ENCODE data around the gene NAT8L. TPM values are rescaled to one million over a fixed set of nuclear protein-coding genes. Genes with fewer than 3 reads are reported as not detected.

The NAT8L gene
- total RNA-seq, 2 experiments from 2014 or later: not detected

DNA sequence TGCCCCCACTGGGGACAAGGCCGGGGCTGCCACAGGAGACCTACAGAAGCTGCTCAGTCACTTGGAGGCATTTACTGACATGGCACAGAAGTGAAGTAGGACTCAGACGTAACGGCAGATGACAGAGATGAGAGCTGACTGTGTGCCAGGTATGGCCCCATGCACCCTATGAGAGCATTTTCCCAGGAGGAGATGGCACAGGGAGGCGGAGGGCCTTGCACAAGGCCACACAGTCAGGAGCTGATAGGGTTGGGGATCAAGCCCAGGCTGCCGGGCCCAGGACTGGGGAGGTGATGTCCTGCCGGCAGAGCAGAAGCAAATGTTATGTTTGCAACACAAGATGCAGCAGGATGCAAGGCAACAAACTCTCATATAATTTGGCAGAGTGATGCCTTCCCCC, 34.1 kb downstream of the NAT8L start:
- Histone ChIP-seq H2AFZ (ENCODE audit: low read length) (no peak overlapping the region), H3K79me2 (ENCODE audit: insufficient read depth, low read depth, low read length) (no peaks in the 10 kb centered on the region), H3K9me2 (ENCODE audit: insufficient read depth, low read length) (no peaks in the 10 kb centered on the region), H3K9me3 (ENCODE audit: low read length) (no peaks in the 10 kb centered on the region), H3K4me3 (ENCODE audit: low read depth, low read length, poor library complexity, severe bottlenecking) (no peak overlapping the region), H4K20me1 (ENCODE audit: insufficient read depth, low read length) (no peaks in the 10 kb centered on the region), H3K4me1 (ENCODE audit: insufficient read depth, low read length, poor library complexity, severe bottlenecking) (no peaks in the 10 kb centered on the region), H3K27ac (ENCODE audit: low read depth, low read length, poor library complexity, severe bottlenecking) (no peak overlapping the region), H3K4me2 (ENCODE audit: low read length) (no peak overlapping the region), H3K36me3 (ENCODE audit: insufficient read depth, low read length) (no peaks in the 10 kb centered on the region)
- intact Hi-C loops (cut with micrococcal nuclease; ENCODE audit: unreplicated experiment): no loop called here
- ChIA-PET POLR2A (no interaction called here), CTCF (ENCODE audit: unreplicated experiment) (no interaction called here)
- BruUV-seq (replicated peaks): no TSS peak
- DNase-seq (ENCODE audit: low spot score): no peak
- TF ChIP-seq EZH2phosphoT487 (IDR thresholded peaks at IDR 0.05; ENCODE audit: borderline replicate concordance, low read depth, low read length): no peak
- TF ChIP-seq, protein P1, sequence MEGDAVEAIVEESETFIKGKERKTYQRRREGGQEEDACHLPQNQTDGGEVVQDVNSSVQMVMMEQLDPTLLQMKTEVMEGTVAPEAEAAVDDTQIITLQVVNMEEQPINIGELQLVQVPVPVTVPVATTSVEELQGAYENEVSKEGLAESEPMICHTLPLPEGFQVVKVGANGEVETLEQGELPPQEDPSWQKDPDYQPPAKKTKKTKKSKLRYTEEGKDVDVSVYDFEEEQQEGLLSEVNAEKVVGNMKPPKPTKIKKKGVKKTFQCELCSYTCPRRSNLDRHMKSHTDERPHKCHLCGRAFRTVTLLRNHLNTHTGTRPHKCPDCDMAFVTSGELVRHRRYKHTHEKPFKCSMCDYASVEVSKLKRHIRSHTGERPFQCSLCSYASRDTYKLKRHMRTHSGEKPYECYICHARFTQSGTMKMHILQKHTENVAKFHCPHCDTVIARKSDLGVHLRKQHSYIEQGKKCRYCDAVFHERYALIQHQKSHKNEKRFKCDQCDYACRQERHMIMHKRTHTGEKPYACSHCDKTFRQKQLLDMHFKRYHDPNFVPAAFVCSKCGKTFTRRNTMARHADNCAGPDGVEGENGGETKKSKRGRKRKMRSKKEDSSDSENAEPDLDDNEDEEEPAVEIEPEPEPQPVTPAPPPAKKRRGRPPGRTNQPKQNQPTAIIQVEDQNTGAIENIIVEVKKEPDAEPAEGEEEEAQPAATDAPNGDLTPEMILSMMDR (conservative IDR thresholded peaks at IDR 0.05; ENCODE audit: low read length): no peak

GRCh38 chr4:2094545-2094944, 35.4 kb downstream of the NAT8L start:
- Histone ChIP-seq H3K79me2 (ENCODE audit: insufficient read depth, low read depth, low read length) (no peaks in the 10 kb centered on the region), H3K27ac (ENCODE audit: low read depth, low read length, poor library complexity, severe bottlenecking) (no peak overlapping the region), H3K9me3 (ENCODE audit: low read length) (no peaks in the 10 kb centered on the region), H3K4me1 (ENCODE audit: insufficient read depth, low read length, poor library complexity, severe bottlenecking) (no peaks in the 10 kb centered on the region), H4K20me1 (ENCODE audit: insufficient read depth, low read length) (no peaks in the 10 kb centered on the region), H2AFZ (ENCODE audit: low read length) (no peak overlapping the region), H3K36me3 (ENCODE audit: insufficient read depth, low read length) (no peaks in the 10 kb centered on the region), H3K9me2 (ENCODE audit: insufficient read depth, low read length) (no peaks in the 10 kb centered on the region), H3K4me3 (ENCODE audit: low read depth, low read length, poor library complexity, severe bottlenecking) (no peak overlapping the region), H3K4me2 (ENCODE audit: low read length) (no peak overlapping the region)
- DNase-seq (ENCODE audit: low spot score): no peak
- CTCF ChIA-PET (ENCODE audit: unreplicated experiment): interaction anchor here (0.7 kb wide), 1 partner anchor 1405 kb away, joined by 3 read pairs; no protein-coding TSS in a partner anchor
- no TSS peak for BruUV-seq (replicated peaks)
- intact Hi-C loops (cut with micrococcal nuclease; ENCODE audit: unreplicated experiment): no loop called here
- TF ChIP-seq, protein P1 (conservative IDR thresholded peaks at IDR 0.05; ENCODE audit: low read length): no peak
- TF ChIP-seq EZH2phosphoT487 (IDR thresholded peaks at IDR 0.05; ENCODE audit: borderline replicate concordance, low read depth, low read length): no peak
- POLR2A ChIA-PET: no interaction called here

- intact Hi-C loops (cut with micrococcal nuclease; ENCODE audit: unreplicated experiment): no loop called here
- no peaks in the 10 kb centered on the region for H3K4me1 ChIP-seq (ENCODE audit: insufficient read depth, low read length, poor library complexity, severe bottlenecking)
- CTCF ChIA-PET (ENCODE audit: unreplicated experiment): no interaction called here
- no peak overlapping the region for H2AFZ ChIP-seq (ENCODE audit: low read length)
- no peaks in the 10 kb centered on the region for H3K9me2 ChIP-seq (ENCODE audit: insufficient read depth, low read length)
- DNase-seq (ENCODE audit: low spot score): no peak
- no peak overlapping the region for H3K4me2 ChIP-seq (ENCODE audit: low read length)
- H3K4me3 ChIP-seq (ENCODE audit: low read depth, low read length, poor library complexity, severe bottlenecking): no peak overlapping the region
- POLR2A ChIA-PET: no interaction called here
- no peaks in the 10 kb centered on the region for H3K79me2 ChIP-seq (ENCODE audit: insufficient read depth, low read depth, low read length)
- no peaks in the 10 kb centered on the region for H3K9me3 ChIP-seq (ENCODE audit: low read length)
- no peaks in the 10 kb centered on the region for H3K36me3 ChIP-seq (ENCODE audit: insufficient read depth, low read length)
- no peaks in the 10 kb centered on the region for H4K20me1 ChIP-seq (ENCODE audit: insufficient read depth, low read length)
- H3K27ac ChIP-seq (ENCODE audit: low read depth, low read length, poor library complexity, severe bottlenecking): no peak overlapping the region
- no TSS peak for BruUV-seq (replicated peaks)
- TF ChIP-seq, protein P1 (conservative IDR thresholded peaks at IDR 0.05; ENCODE audit: low read length): no peak
- TF ChIP-seq EZH2phosphoT487 (IDR thresholded peaks at IDR 0.05; ENCODE audit: borderline replicate concordance, low read depth, low read length): no peak
These were observed 36.3 kb downstream of the NAT8L start for GRCh38 chr4:2095236-2096072.
